Posterior cingulate gyrus (tissue), 11 donors: Measurements from ENCODE around the gene LAMTOR3.

ENCODE experiments used
- DNase-seq, 10 donors: peaks; one replicate each; pipeline versions ENCODE4 v3.0.0 to v3.0.0-alpha.2; 2020 to 2021; ENCODE audit warnings: mixed read lengths in 3 of 10
- intact Hi-C: fragments of 100-400 bp; cut with DNase I; formaldehyde crosslinking; loops from one replicate; pipeline ENCODE4 v1.15.1; 2023

Gene LAMTOR3

GRCh38 chr4:99863804-99864203 is 30.4 kb downstream of the LAMTOR3 start:
- intact Hi-C loops, result no loop called here
- DNase-seq, result no peak

GRCh38 chr4:99861120-99861905 is 32.9 kb downstream of the LAMTOR3 start:
- intact Hi-C loops, result no loop called here
- DNase-seq, result no peak

- intact Hi-C loops, result no loop called here
- DNase-seq, result no peak
Observed at GRCh38 chr4:99860521-99860920, 33.7 kb downstream of the LAMTOR3 start.

- intact Hi-C loops, result no loop called here
- DNase-seq, result no peak
Observed at GRCh38 chr4:99859618-99860017, 34.6 kb downstream of the LAMTOR3 start.

DNA sequence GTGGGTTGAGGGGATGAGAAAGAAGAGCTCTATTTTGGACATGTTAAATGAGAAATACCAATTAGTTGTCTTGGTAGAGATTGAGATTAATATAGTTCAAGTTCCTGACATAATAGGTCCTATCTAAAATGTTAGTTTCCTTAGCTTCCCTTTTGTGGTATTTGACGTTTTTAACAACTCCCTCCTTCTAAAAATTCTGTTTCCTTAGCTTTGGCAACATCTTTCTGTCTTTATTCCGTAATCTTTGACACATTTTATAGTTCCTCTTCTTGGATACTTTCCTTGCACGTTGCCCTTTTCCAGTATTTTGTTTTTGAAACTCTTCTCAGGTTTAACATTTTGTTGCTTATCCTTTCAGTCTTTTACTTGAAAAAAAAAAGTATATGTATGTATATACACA is 36.9 kb downstream of the LAMTOR3 start:
- intact Hi-C loops, result no loop called here

DNA sequence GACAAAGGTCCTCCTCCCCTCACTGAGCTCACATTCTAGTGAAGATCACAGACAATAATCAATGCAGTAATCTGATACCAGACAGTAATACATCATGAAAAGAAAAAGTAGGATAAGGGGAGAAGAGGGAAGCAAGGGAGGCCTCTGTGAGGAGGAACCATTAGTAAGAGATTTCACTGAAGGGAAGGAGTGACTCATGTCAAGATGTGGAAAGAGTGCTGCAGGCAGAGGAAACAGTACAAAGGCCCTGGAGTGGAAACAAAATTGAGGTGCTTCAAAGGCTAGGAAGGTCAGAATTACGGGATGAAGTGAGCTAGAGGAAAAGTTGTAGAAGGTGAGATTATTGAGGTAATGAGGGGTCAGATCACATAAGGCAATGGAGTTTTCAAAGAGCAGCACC is 38.1 kb downstream of the LAMTOR3 start:
- no peak for DNase-seq
- intact Hi-C loops, result no loop called here

More for the DNA sequence above, 36.9 kb downstream of the LAMTOR3 start:
- DNase-seq, result no peak

DNA sequence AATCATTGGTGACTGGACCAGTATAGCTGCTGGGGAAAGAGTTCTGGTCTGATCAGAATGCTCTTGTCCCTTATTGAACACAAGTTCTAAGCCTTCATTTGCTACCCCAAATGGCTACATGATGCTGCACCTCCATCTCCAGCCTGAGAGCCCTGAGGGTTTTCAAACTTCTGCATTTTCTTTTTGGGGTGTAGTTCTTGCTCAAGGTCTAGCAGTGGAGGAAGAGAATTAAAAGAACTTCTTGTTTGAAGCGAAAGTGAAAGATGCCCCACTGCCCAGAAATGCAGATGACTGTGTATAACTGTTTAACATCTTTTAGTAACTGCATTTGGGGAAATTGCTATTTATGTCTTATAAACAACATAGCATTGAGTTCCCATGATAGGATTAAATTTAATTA is 38.5 kb downstream of the LAMTOR3 start:
- intact Hi-C loops, result no loop called here
- DNase-seq, result no peak

GRCh38 chr4:99853999-99854398 is 40.2 kb downstream of the LAMTOR3 start:
- DNase-seq, result no peak
- intact Hi-C loops, result no loop called here

DNA sequence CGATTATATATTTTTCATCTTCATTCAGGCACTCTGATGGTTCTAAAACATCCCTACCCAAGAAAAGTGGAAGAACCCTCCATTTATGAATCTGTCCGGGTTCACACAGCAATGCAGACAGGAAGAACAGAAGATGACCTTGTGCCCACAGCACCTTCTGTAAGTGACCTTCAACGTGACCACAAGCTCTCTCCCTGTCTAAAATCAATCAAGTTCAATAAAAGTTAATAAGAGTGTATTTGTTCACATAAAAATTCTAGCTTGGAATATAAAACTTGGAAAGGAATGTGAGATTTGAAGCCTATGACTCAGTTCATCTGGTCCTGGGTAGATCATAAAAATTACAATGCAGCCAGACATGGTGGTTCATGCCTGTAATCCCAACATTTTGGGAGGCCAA is 41.0 kb downstream of the LAMTOR3 start:
- no peak for DNase-seq
- intact Hi-C loops, result no loop called here

DNA sequence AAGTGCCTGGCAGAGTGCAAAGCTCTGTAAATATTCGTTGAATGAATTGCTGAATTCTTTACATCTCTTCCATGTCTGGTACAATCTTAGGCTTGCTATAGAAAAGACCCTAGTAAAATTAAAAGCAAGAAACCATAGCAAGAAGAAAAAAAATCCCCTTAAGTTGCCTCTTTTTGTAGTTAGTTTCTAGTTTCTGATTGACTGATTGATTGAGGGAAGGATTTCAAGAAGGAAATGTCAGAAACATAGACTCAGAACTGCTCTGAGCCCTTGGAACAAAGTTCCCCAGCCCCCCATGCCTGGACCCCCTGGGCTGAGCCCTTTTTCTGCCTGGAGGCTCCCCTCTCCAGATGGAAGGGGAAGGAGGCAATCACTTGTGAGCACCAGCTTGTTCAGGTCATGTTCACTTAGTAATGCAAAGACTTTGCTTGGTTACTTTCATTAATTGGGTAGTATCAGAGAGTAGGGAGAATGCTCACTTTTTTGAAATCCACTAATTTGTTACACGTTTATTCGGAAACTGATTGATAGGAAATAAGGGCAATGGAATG is 42.0 kb downstream of the LAMTOR3 start:
- no peak for DNase-seq
- intact Hi-C loops, result no loop called here

DNA sequence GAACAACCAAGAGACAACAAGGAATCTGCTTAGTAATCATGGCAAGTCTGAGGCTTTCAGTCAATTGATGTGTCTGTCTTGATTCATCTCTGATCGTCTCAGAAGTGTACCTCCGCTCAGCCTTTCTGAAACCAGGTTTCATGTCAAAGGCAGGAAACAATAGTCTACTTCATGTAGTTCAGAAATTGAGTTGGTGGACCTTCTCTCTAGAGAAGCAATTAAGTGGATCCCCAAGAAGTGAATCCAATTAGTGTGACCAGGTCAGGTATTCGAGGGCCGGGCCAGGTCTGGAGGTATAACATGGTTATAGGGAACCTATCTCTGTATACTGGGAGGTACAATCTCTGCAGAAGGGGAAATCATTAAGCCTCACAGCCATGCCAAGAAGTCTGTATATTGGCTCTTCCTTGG is 45.6 kb downstream of the LAMTOR3 start:
- intact Hi-C loops, result no loop called here
- no peak for DNase-seq

GRCh38 chr4:99847362-99847976 is 46.8 kb downstream of the LAMTOR3 start:
- DNase-seq, result no peak
- intact Hi-C loops, result no loop called here

GRCh38 chr4:99846891-99847290 is 47.3 kb downstream of the LAMTOR3 start:
- intact Hi-C loops, result no loop called here
- DNase-seq, result no peak

DNA sequence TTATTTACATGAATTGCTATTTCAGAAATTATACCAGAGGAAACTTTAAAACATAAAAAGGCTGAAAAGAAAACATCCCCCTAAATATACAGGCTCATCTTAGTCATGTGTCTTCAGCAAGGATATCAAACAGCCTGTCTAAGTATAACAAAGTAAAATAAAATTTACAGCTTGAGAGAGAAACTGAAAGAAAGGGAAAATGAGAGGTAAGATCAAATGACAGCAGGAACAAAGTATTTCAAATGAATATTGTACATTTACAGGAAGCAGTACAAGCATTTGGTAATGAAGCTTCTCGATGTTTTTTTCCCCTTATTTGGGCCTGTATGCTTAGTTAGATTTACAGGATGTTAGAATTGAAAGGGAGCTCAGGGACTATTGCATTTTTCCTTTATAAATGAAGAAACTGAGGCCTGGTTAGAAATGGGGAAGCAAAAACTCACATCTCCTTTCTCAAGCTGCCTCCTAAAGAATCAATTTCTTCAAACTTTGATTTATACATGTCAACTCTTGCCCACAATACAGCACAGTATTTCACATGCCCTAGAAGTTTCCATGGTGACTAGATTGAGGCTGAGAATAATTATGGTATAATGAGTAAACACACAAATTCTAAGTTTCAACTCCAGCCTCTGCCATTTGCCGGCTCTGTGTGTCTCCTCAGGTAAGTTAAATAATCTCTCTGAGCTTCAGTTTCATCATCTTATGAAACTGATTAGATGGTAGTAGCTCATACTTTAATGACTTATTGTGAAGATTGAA is 48.3 kb downstream of the LAMTOR3 start:
- intact Hi-C loops, result no loop called here
- no peak for DNase-seq

- intact Hi-C loops, result no loop called here
Observed at GRCh38 chr4:99845179-99845578, 49.0 kb downstream of the LAMTOR3 start.

GRCh38 chr4:99844048-99844447 is 50.2 kb downstream of the LAMTOR3 start:
- no peak for DNase-seq
- intact Hi-C loops, result no loop called here

More at GRCh38 chr4:99845179-99845578, 49.0 kb downstream of the LAMTOR3 start:
- no peak for DNase-seq

DNA sequence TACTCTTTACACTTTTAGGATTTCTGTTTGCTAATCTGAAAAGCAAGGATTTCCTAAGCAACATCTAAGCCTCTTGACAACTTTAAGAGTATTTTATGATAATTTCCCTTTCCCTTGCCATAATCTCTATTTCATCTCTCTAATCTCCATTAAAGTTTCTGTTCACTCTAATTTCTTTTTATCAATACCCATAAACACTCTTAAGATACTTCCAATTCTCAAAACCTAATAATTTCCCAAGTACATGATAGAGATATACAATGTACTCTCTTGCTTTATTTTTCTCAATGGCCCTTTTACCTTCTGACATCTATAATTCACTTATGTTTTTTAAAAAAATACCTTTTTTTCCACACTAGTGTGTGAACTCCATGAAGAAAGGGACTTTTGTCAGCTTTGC is 50.8 kb downstream of the LAMTOR3 start:
- no peak for DNase-seq
- intact Hi-C loops, result no loop called here

- intact Hi-C loops, result no loop called here
- DNase-seq, result no peak
Observed at GRCh38 chr4:99841129-99841528, 53.1 kb downstream of the LAMTOR3 start.

- DNase-seq, result no peak
- intact Hi-C loops, result no loop called here
Observed at GRCh38 chr4:99838927-99839326, 55.3 kb downstream of the LAMTOR3 start.

GRCh38 chr4:99835942-99836341 is 58.3 kb downstream of the LAMTOR3 start:
- no peak for DNase-seq
- intact Hi-C loops, result no loop called here

GRCh38 chr4:99834569-99834968 is 59.7 kb downstream of the LAMTOR3 start:
- intact Hi-C loops, result no loop called here
- DNase-seq, result no peak
